CD4-positive, alpha-beta T cell treated with Interferon alpha-2 for 1 hour (primary cell): ENCODE measurements around the gene TRMT1.

Experiments used
- DNase-seq, 2 donors: peaks; one replicate each; pipeline ENCODE4 v3.0.0-alpha.2; 2020 to 2022

Gene TRMT1

GRCh38 chr19:13122980-13123957 lies 6.7 kb upstream of the TRMT1 start:
- DNase-seq = no peak

- DNase-seq = peak in 1 of 2 donors; percentile 31
Measured at GRCh38 chr19:13122275-13122878, 5.8 kb upstream of the TRMT1 start.

GRCh38 chr19:13121551-13122274 lies 5.2 kb upstream of the TRMT1 start:
- DNase-seq = peak; percentile 18

GRCh38 chr19:13120817-13121216 lies 4.3 kb upstream of the TRMT1 start:
- no peak for DNase-seq

GRCh38 chr19:13120031-13120430 lies 3.5 kb upstream of the TRMT1 start:
- DNase-seq = no peak

GRCh38 chr19:13119627-13120026 lies 3.1 kb upstream of the TRMT1 start:
- no peak for DNase-seq

GRCh38 chr19:13118424-13119193 lies 2.1 kb upstream of the TRMT1 start:
- DNase-seq = peak in 1 of 2 donors; percentile 45

GRCh38 chr19:13117772-13118423 lies 1.4 kb upstream of the TRMT1 start, which contains the start of gene NACC1:
NACC1 (plus strand) TSS chr19:13118264; CDS start chr19:13135208, 16,944 bp downstream.
- peak; percentile 90 to 92 for DNase-seq

GRCh38 chr19:13117176-13117771 lies 734 bp upstream of the TRMT1 start:
- DNase-seq = no peak

- DNase-seq = no peak
Measured at GRCh38 chr19:13115936-13116281, 631 bp downstream of the TRMT1 start.

GRCh38 chr19:13112555-13112954 lies 4.0 kb downstream of the TRMT1 start:
- DNase-seq = no peak

- no peak for DNase-seq
Measured at GRCh38 chr19:13110099-13110610, 6.4 kb downstream of the TRMT1 start.

GRCh38 chr19:13109361-13110098 lies 7.0 kb downstream of the TRMT1 start:
- no peak for DNase-seq

- peak; percentile 46 to 47 for DNase-seq
Measured at GRCh38 chr19:13104848-13105711, 11.5 kb downstream of the TRMT1 start.

- DNase-seq = peak; percentile 71 to 89
Measured at GRCh38 chr19:13104360-13104847, 12.1 kb downstream of the TRMT1 start.

GRCh38 chr19:13103581-13104359 lies 12.8 kb downstream of the TRMT1 start:
- no peak for DNase-seq

GRCh38 chr19:13102666-13103580 lies 13.6 kb downstream of the TRMT1 start, which contains the start of gene LYL1:
LYL1 (minus strand) TSS chr19:13102858; CDS start chr19:13101171, 1,687 bp downstream.
- DNase-seq = peak; percentile 51 to 74

- no peak for DNase-seq
Measured at GRCh38 chr19:13102416-13102665, 14.2 kb downstream of the TRMT1 start.
